AG08396 (cell line): ENCODE measurements around the gene CSK.

Experiments used
- DNase-seq: peaks from one replicate; pipeline ENCODE4 v3.0.0; 2012; ENCODE audit warnings: low spot score, mixed read lengths

Gene CSK

DNA sequence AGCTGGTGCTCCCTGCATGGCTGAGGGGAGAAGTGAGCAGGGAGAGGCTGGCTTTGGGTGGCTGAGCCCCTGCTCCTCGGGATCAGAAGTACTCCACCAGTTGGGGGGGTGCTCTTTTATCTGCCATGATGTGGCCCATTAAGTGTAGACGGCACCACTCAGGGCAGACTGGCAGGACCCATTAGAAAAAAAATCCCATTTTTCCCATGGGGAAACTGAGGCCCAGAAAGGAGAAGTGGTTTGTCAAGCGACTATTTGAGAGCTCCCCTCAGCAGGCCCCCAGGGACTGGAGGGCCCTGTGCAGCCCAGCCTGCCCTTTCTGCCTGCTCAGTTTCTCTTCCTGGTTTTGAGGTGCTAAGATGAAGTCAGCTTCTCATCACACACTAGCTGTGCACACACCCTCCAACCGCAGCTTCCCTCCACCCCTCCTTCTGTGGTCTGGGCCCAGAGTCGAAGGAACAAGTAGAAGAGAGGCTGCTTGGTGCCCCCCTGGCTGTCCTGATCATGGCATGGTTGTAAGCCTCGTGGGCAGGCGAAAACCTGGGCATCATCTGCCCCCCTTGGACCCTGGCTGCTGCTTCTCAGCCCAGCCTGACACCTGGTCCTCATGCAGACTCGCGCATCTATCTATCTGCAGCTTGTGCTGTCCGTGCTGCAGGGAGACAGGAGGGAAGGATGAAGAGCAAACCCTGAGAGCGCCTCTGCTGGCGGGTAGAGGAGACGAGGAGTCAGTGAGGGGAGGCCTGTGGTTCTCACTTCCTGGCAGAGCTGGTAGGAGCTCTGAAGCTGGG is 5.6 kb downstream of the CSK start:
- DNase-seq, result peak; percentile 65

DNA sequence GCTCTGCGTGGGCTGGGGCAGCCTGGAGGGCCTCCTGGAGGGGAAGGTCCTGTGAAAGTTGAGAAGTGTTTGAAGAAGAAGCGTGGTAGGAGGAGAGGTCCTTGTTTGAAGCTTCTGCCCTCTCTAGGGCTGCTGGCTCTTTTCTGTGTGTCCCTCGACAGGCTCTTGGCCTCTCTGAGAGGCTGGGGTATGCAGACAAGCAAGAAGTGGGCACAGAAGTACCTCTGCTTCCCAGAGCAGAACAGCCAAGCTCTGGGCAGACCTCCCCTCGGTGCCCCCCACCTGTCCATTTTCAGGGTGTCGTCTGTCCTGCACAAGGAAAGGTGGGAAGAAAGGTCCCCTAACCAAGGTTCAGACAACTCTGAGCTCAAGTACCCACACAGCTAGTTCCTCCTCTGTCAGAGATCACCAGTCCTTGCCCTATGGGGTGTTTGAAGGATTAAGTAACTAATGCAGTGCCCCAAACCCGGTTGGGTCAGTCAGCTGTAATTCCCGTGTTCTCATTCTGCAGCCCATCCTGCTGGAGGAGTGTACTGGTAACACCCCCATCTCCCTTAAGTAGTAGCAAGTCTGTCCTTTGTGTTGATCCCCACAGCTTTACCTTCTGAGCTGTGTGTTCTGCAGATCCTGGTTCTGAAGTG is 6.3 kb downstream of the CSK start:
- DNase-seq, result no peak

DNA sequence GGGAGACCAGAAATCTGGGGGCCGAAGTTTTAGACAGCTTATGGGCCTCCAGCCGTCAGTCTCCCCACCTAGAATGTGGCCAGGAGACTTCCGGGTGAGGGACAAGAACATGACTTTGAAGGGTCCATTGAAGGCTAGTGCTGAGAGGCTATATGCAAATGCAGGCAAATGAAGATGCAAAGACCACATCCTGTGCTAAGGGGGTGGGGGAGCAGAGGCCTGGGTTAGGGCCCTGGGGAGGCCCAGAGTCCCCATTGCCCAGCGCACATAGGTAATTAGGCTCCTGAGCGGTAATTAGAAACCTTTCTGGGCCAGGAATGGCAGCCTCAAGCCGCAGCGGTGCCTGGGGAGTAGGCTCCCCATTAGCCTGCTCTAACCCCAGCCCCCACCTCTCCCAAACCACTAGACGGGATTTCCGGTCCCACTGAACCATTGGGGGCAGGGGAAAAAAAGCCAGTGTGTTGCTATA is 6.8 kb downstream of the CSK start:
- no peak for DNase-seq

DNA sequence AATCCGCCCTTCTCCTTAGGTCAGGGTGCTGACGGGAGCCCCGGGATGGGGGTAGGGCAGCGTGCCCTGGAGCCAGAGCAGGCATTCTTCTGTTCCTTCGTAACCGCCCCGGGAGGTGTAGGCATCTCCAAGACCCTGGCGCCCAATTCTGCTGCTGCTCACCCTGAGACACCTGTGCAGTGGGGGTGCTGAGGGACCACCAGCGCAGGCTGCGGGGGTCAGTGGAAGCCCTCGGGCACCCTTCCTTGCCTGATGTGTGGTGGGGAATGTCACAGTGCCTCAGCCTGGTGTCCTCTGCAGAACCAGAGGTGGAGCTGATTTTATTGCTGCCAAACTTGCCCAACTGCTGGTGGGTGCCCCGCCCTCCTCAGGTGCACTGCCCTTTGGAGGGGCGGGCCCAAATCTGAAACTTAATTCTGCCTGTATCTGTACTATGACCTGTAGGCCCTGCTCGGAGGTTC is 7.3 kb downstream of the CSK start:
- no peak for DNase-seq

DNA sequence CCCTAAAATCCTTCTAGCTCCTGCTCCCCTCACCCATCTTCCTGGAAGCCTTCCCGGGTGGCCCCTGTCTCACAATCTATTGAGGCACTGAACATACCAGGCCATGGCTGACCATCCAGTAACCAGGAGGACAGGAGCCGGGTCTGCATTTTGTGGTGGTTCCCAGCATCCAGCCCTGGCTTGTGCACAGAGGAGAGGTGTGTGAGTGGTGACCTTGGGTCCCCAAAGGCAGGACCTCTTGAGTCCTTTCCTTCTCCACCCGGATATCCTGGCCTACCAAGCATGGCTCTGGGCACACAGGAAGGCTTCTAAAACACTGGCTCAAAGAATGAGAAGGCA is 7.8 kb downstream of the CSK start:
- DNase-seq, result no peak

DNA sequence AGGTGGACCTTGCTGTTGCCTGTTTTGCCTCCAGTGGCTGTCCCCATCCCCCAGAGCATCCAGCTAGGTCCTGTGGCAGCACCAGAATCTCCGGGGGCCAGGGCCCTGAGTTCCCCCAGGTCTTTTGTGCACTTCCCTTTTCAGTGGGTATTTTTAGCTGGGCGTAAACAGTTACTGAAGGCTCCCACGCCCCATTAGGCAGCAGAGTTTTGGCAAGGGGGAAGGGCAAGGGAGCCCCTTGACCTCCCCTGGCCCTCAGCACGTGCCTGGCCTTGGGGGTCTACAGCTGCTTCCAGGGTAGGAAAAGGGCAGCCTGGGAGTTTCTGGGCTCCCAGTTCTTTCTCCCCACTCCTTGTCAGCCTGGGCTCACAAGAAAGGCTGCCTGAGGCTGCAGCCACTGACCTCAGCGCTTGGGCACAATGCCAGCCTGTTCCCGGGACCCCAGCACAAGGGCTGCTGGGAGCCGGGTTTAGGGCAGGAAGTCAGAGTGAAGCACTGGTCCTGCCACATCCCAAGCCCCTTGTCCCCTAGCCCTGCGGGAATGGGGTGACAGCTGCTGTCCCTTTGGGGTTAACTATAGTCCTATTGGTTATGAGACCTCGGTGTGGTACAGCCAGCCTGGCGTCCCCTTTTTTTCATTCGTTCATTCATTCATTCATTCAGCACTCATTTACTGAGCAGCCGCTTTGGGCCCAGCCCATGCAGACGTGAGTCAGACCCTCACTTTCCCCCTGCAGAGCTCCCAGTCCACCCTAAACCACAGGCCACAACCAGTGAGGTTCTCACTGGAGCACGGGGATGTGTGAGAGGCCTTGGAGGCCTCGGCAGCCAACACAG is 8.4 kb downstream of the CSK start:
- DNase-seq, result peak; percentile 83

DNA sequence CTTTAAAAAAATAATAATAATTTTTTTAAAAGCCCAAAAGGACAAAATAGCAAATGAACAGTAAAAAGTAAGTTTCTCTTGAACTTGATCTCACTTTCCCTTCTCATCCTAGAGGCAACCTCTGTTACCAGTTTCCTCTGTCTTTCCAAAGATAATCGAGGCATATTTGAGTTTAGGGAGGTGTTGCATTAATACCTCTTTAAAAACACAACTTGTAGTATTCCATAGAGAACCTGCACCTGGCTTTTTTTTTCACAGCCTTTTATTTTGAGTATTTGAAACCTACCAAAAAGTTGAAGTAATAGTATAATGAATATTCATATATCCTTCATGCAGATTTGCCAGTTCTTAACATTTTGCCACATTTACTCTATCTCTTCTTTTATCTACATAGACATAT is 9.1 kb downstream of the CSK start:
- no peak for DNase-seq

DNA sequence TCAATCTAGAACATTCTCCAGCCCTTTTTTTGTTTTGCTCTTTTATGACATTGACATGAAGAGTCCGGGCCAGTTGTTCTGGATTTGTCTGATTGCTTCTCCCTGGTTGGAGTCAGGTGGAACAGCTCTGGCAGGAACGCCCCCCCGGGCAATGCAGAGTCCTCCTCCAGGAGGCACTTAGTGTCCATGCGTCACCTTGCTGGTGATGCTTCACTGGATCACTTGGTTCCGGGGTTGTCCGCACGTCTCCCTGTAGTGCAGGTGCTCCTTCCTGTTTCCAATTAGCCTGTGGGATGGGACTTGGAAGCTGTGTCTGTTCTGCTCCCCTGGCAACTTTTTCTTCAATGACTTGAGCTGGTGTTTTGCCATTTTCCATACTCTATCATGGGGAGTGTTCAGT is 9.8 kb downstream of the CSK start:
- DNase-seq, result no peak

DNA sequence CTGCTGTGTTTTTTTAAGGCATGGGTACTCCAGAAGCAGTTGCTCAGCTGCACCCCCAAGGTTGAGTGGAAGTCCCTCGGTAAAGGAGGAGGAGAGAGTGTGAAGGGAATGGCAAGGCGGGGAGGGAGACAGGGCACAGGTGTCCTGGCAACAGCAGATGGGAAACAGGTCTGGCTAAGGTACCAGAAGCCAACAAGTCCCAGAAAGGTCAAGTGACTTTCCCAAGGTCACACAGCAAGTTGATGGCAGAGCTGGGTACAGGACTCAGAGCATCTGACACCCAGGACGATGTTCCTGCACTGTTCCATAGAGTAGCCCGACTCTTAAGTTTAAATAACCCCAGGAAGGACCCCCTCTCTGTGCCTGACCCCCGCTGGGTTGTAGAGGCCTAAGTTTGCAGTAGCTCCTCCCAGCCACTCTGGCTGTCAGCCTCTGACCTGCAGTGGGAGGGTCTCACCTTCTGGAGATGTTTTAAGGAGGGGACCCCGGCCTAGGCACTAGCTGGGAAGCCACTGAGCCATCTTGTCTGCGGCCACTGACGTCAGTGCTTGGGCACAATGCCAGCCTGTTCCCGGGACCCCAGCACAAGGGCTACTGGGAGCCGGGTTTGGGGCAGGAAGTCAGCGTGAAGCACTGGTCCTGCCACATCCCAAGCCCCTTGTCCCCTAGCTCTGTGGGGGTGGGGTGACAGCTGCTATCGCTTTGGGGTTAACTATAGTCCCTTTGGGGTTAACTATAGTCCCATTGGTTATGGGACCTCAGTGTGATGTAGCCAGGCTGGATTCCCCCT is 10.5 kb downstream of the CSK start:
- no peak for DNase-seq

DNA sequence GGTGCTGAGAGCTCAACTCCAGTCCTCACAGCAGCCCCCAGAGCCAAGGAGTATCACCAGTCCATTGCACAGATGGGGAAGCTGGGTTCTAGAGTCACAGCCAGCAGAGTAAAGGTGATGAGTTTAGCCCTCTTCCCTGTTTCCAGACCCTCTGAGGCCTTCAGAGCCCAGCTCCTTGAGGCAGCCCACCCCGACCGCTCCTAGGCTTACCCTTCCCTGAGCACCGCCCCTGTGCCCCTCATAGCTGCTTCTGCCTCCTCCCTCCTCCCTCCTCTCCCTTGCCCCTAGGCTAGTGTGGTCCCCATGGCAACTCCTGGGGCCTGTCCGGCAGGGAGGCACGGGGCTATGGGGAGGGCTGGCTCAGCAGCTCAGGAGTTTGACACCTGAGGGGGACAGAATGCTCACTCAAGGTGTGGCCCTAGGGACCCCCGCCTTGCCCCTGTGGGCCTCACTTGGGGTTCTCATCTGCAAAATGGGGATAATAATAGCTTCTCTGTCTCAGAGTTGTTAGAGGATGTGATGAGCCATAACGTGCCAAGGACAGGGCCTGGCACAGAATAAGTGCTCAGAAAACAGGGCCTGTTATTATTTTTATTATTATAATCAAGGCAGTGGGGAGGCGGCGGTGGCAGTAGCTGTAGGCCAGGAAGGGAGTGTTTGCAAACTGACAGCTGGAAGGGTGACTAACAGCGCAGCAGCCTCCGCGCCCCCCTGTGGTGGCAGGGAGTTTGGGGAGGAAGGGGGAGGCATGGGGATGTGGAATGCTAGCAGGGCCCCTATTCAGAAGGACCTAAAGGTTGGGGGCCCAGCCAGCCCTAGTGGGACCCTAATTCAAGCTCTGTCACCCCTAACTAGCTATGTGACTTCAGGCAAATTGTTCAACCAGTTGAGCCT is 11.5 kb downstream of the CSK start:
- no peak for DNase-seq

DNA sequence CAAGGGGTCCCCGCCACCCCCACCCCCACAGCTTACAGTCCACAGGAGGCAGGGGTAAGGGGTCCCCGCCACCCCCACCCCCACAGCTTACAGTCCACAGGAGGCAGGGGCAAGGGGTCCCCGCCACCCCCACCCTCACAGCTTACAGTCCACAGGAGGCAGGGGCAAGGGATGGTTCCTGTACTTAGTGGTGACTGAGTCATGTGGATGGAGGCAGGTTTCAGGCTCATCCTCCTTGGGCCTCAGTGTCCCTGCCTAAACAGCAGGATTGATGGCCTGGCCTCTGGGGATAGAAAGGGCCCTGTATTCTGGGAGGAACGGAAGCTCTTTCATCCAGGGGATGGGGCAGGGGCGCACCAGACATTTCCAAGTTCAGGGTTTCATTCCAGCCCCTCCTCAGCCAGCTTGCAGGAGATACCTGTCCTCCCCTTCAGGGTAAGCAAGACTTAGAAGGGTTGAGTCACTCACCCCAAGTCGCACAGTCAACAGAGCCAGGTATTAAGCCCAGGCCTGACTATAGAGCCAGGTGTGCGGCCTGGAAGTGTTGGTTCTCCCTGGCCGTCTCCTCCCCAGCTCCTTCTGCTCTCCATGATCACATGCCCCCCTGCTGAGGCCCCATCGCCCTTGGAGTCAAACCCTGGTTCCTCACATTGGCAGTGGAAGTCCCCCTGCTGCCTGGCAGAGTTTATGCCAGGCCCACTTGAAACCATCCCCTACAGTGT is 12.5 kb downstream of the CSK start:
- no peak for DNase-seq

DNA sequence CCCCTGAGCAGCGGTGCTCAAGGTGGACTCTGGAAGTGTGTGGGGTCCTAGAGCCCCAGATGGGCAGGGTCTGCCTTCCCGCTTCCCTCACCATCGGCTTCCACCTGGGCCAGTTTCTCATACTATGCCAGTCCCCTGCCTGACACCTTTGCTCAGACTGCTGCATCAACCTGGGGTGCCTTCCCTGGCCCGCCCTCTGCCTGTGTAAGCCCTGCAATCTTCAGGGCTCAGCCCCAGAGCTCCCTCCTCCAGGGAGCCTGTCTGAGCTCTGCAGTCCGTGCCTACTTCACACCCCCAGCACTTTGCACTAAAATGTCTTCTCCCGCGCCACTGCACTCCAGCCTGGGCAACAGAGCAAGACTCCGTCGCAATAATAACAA is 13.1 kb downstream of the CSK start:
- DNase-seq, result no peak

DNA sequence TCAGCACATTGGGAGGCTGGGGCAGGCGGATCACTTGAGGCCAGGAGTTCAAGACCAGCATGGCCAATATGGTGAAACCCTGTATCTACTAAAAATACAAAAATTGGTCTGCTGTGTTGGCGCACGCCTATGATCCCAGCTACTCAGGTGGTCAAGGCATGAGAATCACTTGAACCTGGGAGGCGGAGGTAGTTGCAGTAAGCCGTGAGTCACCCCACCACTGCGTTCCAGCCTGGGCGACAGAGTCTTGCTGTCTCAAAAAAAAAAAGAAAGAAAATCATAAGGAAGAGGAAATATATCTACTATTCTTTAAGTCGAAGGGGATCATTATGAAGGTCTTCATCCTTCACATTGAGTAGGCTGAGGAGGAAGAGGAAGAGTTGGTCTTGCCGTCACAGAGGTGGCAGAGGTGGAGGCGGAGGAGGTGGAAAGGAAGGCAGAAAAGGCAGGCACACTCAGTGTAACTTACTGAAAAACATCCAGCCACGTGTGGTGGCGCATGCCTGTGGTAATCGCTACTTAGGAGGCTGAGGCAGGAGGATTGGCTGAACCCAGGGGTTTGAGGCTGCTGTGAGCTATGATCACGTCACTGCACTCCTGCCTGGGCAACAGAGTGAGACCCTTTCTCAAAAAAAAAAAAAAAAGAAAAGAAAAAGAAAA is 14.2 kb downstream of the CSK start:
- DNase-seq, result no peak

DNA sequence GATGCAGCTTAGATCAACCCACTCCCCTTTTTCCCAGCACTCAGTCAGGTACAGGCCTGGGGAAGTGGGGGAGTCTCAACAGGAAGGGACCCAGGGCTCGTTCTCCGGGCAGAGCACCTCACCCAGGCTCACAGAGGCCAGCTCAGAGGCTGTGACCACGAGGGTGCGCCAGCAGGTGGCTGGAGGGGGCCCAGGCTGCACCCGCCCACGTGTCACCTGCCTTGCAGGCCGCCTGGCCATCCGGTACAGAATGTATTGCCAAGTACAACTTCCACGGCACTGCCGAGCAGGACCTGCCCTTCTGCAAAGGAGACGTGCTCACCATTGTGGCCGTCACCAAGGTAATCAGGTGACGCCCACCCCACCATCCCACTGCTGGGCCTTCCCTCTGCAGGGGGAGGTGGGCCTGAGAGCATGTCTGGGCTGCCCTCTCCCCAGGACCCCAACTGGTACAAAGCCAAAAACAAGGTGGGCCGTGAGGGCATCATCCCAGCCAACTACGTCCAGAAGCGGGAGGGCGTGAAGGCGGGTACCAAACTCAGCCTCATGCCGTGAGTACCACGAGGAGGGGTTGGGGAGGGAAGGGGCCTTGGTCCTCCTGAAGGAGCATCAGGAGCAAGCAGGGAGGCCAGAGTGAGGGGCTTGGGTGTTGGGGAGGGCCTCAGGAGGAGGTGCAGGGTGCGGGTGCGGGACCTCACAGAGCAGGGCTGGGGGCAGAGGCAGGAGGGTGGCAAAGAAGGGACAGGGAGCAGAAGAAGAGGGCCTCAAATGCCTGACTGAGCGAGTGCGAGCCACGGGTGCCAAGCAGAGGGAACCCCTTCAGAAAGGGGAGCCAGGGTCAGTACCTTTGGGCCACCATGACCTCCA is 16.7 kb downstream of the CSK start:
- DNase-seq, result no peak

DNA sequence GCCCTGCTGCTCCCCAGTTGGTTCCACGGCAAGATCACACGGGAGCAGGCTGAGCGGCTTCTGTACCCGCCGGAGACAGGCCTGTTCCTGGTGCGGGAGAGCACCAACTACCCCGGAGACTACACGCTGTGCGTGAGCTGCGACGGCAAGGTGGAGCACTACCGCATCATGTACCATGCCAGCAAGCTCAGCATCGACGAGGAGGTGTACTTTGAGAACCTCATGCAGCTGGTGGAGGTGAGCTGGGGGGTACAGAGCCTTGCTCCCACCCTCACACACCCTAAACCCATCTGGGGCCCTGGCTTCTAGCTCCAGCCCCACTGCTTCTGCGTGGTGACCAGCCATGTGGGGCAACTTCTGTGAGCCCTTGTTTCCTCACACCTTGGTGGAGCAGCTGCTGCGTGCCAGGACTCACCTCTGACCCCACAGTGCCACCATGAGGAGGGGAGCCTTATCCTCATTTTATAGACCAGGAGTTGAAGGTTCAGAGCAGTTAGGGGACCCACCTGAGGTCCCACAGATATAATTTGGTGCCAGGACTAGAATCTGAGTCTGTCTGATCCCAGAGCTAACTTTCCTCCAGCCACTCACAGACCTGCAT is 17.5 kb downstream of the CSK start:
- DNase-seq, result no peak

DNA sequence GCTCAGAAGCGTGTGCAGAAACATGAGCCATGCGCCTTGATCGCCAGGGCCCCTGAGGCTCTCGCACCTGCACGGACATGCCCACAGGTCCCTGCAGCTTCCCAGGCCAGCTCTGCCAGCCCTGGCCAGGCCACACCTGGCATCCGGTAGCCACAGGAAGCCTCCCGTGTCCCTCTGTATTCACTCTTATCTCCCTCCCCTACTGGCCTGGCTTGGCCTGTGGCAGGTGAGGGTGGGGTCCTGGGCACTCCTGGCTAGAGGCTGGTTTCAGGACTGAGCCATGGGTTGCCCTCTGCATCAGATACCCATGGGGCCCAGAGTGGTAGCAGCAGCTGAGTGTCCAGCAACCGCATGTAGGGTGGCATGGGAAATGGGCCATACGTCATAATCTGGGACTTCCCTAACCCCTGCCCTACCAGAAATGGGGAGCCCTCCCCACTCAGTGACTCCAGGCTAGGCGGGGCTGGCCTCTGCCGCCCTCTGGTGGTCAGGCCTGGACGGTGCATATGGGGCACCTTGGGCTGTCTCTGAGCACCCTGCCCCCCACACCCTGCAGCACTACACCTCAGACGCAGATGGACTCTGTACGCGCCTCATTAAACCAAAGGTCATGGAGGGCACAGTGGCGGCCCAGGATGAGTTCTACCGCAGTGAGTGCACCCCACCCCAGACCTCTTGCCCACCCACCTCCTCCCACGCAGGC is 18.1 kb downstream of the CSK start:
- DNase-seq, result peak; percentile 94

DNA sequence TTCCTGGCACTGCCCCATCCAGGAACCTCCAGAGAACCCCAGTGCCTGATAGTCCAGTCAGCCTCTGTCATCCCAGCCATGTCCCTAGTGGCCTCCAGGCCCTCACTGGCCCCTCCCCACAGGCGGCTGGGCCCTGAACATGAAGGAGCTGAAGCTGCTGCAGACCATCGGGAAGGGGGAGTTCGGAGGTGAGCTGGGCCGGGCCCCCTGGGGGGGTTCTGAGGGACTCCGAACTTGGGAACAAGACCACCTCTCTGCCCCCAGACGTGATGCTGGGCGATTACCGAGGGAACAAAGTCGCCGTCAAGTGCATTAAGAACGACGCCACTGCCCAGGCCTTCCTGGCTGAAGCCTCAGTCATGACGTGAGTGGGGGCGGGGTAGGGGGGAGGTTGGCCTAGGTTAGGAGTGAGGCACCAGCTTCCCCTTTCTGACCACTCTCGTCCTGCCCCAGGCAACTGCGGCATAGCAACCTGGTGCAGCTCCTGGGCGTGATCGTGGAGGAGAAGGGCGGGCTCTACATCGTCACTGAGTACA is 18.7 kb downstream of the CSK start:
- no peak for DNase-seq
